Suprapubic skin (tissue), 4 donors: Measurements from ENCODE around the gene CDK5RAP2. TPM values are rescaled to one million over a fixed set of nuclear protein-coding genes. Genes with fewer than 3 reads are reported as not detected.
"Not testable (repeated sequence)": the region's sequence is repeated elsewhere in the genome, so short reads cannot be mapped to it uniquely, and the experiment has no call there.

Experiments used
- DNase-seq, 2 donors: peaks; one replicate each; pipeline ENCODE4 v3.0.0-alpha.2; 2019; ENCODE audit warnings: low spot score in 2 of 2
- H3K27ac ChIP-seq: fragments of 200-600 bp; sonication (generic); one replicate; pipeline ENCODE4 v1.5.1; 2019
- H3K27me3 ChIP-seq: fragments of 200-600 bp; sonication (generic); one replicate; pipeline ENCODE4 v1.5.1; 2019
- H3K36me3 ChIP-seq: fragments of 200-600 bp; sonication (generic); one replicate; pipeline ENCODE4 v1.5.1; 2019
- H3K4me1 ChIP-seq: fragments of 200-600 bp; sonication (generic); one replicate; pipeline ENCODE4 v1.5.1; 2019
- H3K4me3 ChIP-seq: fragments of 200-600 bp; sonication (generic); one replicate; pipeline ENCODE4 v1.5.1; 2019; ENCODE audit warnings: mild to moderate bottlenecking
- H3K9me3 ChIP-seq: fragments of 200-600 bp; sonication (generic); one replicate; pipeline ENCODE4 v1.5.1; 2019
- EP300 ChIP-seq: sonication (generic); formaldehyde crosslinking; IDR thresholded peaks from one replicate; pipeline ENCODE4 v1.6.1; 2017; ENCODE audit warnings: antibody characterized with exemption
- POLR2A ChIP-seq, 2 donors: fragments of 450-650 bp; IDR thresholded peaks; one replicate each; pipeline ENCODE4 v1.6.1; 2017; ENCODE audit warnings: antibody characterized with exemption in 2 of 2, mild to moderate bottlenecking in 2 of 2, moderate library complexity in 2 of 2
- POLR2AphosphoS5 ChIP-seq, 3 donors: sonication (generic); formaldehyde crosslinking; IDR thresholded peaks; one replicate each; pipeline ENCODE4 v1.6.1; 2017; ENCODE audit warnings: antibody characterized with exemption in 3 of 3
- WGBS: methylation state at CpG from one replicate; pipeline ENCODE4 v1.1.5; 2018; 5-methylcytosine and 5-hydroxymethylcytosine counted together
- total RNA-seq, 4 donors: library from RNA; depleted of rRNA; stranded (reverse); fragments of >200 nt; gene quantifications; one replicate each; pipeline ENCODE4 v1.1.0, GENCODE V29; 2016
- TF ChIP-seq, protein P1 (sequence below), 2 donors: fragments of 200-600 bp in 1 of 2; fragments of 450-650 bp in 1 of 2; sonication (generic) in 1 of 2; IDR thresholded peaks; one replicate each; pipeline ENCODE4 v1.5.1; 2016 to 2019; ENCODE audit warnings: antibody characterized with exemption in 2 of 2, mild to moderate bottlenecking in 1 of 2, moderate library complexity in 1 of 2

CDK5RAP2 gene
- total RNA-seq, 4 donors from 2014 or later: 60.1 to 105 (median 64.3) TPM

DNA sequence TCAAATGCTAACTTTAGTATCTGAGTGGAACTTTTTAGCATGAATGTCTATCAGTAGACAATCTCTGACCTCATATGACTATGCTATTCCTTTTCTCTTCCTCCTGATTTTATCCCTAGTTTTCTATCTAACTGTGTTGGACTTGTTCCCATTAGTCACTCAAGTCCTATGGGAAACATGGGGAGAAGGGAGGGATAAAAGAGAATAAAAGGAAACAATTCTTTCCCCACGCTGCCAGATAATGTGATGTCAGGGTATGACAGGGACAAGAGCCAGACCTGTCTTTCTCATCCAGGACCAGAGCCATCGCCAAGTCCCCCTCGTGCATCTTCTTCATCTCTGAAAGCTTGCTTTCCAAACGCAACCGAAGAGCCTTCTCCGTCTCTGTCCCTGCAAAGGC is 43.9 kb downstream of the CDK5RAP2 start:
- Histone ChIP-seq H3K4me1 (peaks cover 32% of the 10 kb centered on the region), H3K27ac (no peak overlapping the region), H3K9me3 (no peaks in the 10 kb centered on the region), H3K36me3 (peaks cover 65% of the 10 kb centered on the region), H3K4me3 (no peak overlapping the region), H3K27me3 (no peaks in the 10 kb centered on the region)
- 95% methylated on average over 6 of the region's 6 CpGs for WGBS
- TF ChIP-seq POLR2AphosphoS5 (IDR thresholded peaks at IDR 0.05) (no peak), POLR2A (IDR thresholded peaks at IDR 0.05) (no peak)
- TF ChIP-seq, protein P1, sequence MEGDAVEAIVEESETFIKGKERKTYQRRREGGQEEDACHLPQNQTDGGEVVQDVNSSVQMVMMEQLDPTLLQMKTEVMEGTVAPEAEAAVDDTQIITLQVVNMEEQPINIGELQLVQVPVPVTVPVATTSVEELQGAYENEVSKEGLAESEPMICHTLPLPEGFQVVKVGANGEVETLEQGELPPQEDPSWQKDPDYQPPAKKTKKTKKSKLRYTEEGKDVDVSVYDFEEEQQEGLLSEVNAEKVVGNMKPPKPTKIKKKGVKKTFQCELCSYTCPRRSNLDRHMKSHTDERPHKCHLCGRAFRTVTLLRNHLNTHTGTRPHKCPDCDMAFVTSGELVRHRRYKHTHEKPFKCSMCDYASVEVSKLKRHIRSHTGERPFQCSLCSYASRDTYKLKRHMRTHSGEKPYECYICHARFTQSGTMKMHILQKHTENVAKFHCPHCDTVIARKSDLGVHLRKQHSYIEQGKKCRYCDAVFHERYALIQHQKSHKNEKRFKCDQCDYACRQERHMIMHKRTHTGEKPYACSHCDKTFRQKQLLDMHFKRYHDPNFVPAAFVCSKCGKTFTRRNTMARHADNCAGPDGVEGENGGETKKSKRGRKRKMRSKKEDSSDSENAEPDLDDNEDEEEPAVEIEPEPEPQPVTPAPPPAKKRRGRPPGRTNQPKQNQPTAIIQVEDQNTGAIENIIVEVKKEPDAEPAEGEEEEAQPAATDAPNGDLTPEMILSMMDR (IDR thresholded peaks at IDR 0.05): no peak
- no peak for DNase-seq

DNA sequence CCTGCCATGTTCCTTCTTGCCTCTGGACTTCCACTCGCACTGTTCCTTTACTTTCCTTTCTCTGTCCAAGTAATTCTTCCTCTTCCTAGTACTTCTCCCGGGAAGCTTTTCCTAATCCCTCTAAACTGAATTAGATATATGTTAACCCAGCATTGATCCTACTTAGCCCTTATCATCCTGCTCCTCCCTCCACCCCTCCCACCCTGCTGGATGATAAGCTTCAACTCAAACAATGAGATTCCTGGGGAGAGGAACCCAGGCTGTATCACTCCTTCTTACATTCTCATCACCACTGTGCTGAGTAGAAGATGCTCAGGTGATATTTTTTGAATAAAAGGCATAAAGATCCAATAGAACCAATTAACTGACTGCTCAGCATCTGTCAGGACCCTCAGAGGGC is 45.7 kb downstream of the CDK5RAP2 start:
- Histone ChIP-seq H3K36me3 (peaks cover 63% of the 10 kb centered on the region), H3K27me3 (no peaks in the 10 kb centered on the region), H3K4me1 (peaks cover 32% of the 10 kb centered on the region), H3K4me3 (no peak overlapping the region), H3K27ac (no peak overlapping the region), H3K9me3 (no peaks in the 10 kb centered on the region)
- WGBS: 83% methylated on average over 2 of the region's 2 CpGs
- no peak for DNase-seq
- TF ChIP-seq POLR2A (IDR thresholded peaks at IDR 0.05) (no peak), POLR2AphosphoS5 (IDR thresholded peaks at IDR 0.05) (no peak), EP300 (no peak)
- TF ChIP-seq, protein P1 (IDR thresholded peaks at IDR 0.05): no peak

DNA sequence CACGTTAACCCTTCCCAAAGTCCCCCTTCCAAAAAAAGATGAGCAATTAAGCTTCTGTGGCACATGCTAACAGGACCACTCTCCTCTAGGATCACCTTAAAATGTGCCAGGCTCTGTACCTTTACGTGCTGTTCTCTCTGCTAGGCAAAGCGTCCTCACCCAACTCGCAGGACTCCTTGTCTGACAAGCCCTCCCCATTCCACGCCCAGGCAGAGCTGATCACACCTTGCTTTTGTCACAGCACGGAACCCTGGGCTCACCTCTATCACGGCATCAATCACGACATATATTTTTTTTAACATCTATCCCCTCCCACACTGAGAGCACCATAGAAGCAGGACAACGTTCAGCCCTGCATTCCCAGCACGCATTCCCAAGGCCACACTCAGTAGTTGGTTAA is 47.1 kb downstream of the CDK5RAP2 start:
- Histone ChIP-seq H3K9me3 (no peaks in the 10 kb centered on the region), H3K27ac (peak overlapping the region; percentile 95), H3K27me3 (no peaks in the 10 kb centered on the region), H3K36me3 (peaks cover 64% of the 10 kb centered on the region), H3K4me3 (peak overlapping the region; percentile 27), H3K4me1 (peaks cover 32% of the 10 kb centered on the region)
- WGBS: 57% methylated on average over 10 of the region's 10 CpGs
- DNase-seq: no peak
- TF ChIP-seq, protein P1 (IDR thresholded peaks at IDR 0.05): no peak
- TF ChIP-seq POLR2AphosphoS5 (IDR thresholded peaks at IDR 0.05): no peak
- no peak for TF ChIP-seq EP300
- TF ChIP-seq POLR2A (IDR thresholded peaks at IDR 0.05): no peak

DNA sequence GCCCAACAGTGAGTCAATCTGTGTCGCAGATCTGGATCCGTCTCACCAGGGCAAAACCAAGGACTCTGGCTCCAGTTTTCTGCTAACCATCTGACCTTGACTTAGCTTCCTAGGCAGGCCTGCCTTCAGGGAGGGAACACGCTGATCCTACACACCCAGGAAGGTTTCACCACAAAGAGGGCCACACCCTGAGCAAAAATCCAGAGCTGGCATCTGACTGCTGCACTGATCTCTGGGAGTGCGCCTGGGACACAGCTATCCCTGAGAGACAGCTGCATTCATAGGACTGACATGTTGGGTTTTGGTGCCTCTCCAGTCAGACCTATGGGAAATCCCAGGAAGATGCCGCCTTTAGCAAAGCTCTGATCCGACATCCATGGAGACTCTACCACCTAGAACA is 47.5 kb downstream of the CDK5RAP2 start:
- TF ChIP-seq POLR2AphosphoS5 (IDR thresholded peaks at IDR 0.05) (peak in 2 of 3 donors; percentile 65 to 73), EP300 (no peak)
- Histone ChIP-seq H3K27ac (peak overlapping the region; percentile 95), H3K27me3 (no peaks in the 10 kb centered on the region), H3K9me3 (no peaks in the 10 kb centered on the region), H3K36me3 (peaks cover 64% of the 10 kb centered on the region), H3K4me1 (peaks cover 32% of the 10 kb centered on the region), H3K4me3 (peak overlapping the region; percentile 27)
- DNase-seq: peak; percentile 84 to 89
- 57% methylated on average over 6 of the region's 6 CpGs for WGBS

DNA sequence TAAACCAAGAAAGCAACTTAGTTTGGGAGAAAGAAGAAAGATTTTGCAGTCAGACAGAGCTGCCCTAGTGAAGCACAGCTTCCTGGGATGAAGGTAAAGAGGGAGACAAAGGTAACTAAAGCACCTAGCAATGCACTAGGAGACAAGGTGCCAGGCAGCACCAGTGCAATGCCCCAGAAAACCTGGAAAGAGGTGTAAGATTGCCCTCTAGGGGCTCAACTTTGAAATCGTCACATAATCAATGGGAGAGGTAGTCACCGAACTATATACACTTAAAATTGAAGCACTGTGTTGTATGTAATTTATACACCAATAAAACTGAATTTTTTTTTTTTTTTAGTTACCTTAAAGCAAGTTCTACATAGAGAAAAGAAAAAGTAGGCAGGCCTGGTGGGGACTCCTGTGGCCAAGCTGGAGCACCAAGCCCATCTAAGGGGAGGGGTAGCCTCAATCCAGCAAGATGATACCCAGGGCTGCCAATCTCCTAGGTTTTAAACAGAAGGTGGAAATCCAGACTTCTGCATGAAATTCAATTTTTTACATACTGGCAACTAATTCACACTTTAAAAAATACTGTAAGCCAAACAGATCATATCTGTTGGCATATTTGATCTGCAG is 48.2 kb downstream of the CDK5RAP2 start:
- Histone ChIP-seq H3K9me3 (no peaks in the 10 kb centered on the region), H3K4me1 (peaks cover 32% of the 10 kb centered on the region), H3K4me3 (no peak overlapping the region), H3K27me3 (no peaks in the 10 kb centered on the region), H3K36me3 (peaks cover 63% of the 10 kb centered on the region), H3K27ac (peak overlapping the region; percentile 95)
- 49% methylated on average over 2 of the region's 2 CpGs for WGBS
- no peak for DNase-seq
- TF ChIP-seq, protein P1 (IDR thresholded peaks at IDR 0.05): peak; percentile 8 to 33
- TF ChIP-seq EP300 (no peak), POLR2AphosphoS5 (IDR thresholded peaks at IDR 0.05) (no peak), POLR2A (IDR thresholded peaks at IDR 0.05) (no peak)

DNA sequence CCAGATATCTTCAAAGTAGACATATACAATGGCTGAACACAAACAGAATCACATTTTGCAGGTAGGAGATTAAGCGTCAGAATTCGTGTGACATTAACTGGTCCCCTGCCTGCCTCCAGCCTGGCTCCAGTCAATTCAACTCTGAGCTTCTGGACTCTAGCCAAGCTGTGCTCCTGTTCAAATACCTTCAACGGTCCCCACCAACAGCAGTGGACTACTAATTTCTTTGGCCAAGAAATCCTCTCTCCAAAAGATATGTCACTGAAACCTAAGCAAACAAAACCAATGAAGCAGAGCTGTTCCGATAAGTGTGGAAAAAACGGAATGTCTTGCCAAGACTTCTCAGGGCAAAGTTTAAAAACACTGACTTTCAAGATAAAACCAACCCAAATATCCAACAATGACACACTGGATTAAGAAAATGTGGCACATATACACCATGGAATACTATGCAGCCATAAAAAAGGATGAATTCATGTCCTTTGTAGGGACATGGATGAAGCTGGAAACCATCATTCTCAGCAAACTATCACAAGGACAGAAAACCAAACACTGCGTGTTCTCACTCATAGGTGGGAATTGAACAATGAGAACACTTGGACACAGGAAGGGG is 49.6 kb downstream of the CDK5RAP2 start:
- peaks cover 67% of the 10 kb centered on the region for H3K36me3 ChIP-seq
- not testable (repeated sequence) for H3K27ac ChIP-seq, H3K4me3 ChIP-seq, H3K9me3 ChIP-seq, H3K27me3 ChIP-seq, DNase-seq
- peaks cover 32% of the 10 kb centered on the region for H3K4me1 ChIP-seq
- 90% methylated on average over 6 of the region's 6 CpGs for WGBS
